Small intestine (tissue), 7 donors: ENCODE results near the gene VARS2. TPM values are rescaled to one million over a fixed set of nuclear protein-coding genes. Genes with fewer than 3 reads are reported as not detected.

Experiments
- DNase-seq, 2 donors: peaks; one replicate each; pipeline versions ENCODE4 v3.0.0 to v3.0.0-alpha.2; 2013
- FAIRE-seq: peaks from 2 replicates; lab custom pipeline; 2012; peaks lifted over from hg19 to GRCh38; lab: Jason Lieb, UNC
- H3K27ac ChIP-seq, 3 donors: one replicate each; pipeline ENCODE4 v1.5.1; 2013; ENCODE audit warnings: low read length in 2 of 3, mild to moderate bottlenecking in 2 of 3, control low read depth in 1 of 3, inconsistent platforms in 1 of 3, low read depth in 1 of 3, moderate library complexity in 1 of 3
- H3K27me3 ChIP-seq, 3 donors: one replicate each; pipeline ENCODE4 v1.6.1; 2013; ENCODE audit warnings: low read length in 3 of 3, inconsistent platforms in 1 of 3; ENCODE audit not compliant: control insufficient read depth in 3 of 3, insufficient read depth in 3 of 3
- H3K36me3 ChIP-seq, 3 donors: one replicate each; pipeline ENCODE4 v1.6.1; 2013; ENCODE audit warnings: low read length in 3 of 3, inconsistent platforms in 1 of 3, low read depth in 1 of 3, mild to moderate bottlenecking in 1 of 3, moderate library complexity in 1 of 3; ENCODE audit not compliant: control insufficient read depth in 3 of 3, insufficient read depth in 2 of 3
- H3K4me1 ChIP-seq, 3 donors: one replicate each; pipeline ENCODE4 v1.6.1; 2013; ENCODE audit warnings: low read length in 2 of 3, inconsistent platforms in 1 of 3, low read depth in 1 of 3, mild to moderate bottlenecking in 1 of 3, moderate library complexity in 1 of 3; ENCODE audit not compliant: control insufficient read depth in 3 of 3, insufficient read depth in 2 of 3
- H3K4me3 ChIP-seq, 3 donors: one replicate each; pipeline ENCODE4 v1.5.1; 2013; ENCODE audit warnings: low read length in 3 of 3, control low read depth in 1 of 3, inconsistent platforms in 1 of 3, low read depth in 1 of 3, mild to moderate bottlenecking in 1 of 3, moderate library complexity in 1 of 3
- H3K9me3 ChIP-seq, 2 donors: one replicate each; pipeline ENCODE4 v1.6.1; 2013; ENCODE audit warnings: low read depth in 1 of 2, low read length in 1 of 2; ENCODE audit not compliant: control insufficient read depth in 2 of 2, insufficient read depth in 1 of 2
- WGBS, 3 donors: extraction: QIAGEN DNeasy Blood & Tissue Kit; methylation state at CpG; one replicate each; pipeline ENCODE4 v1.1.7; 2013; 5-methylcytosine and 5-hydroxymethylcytosine counted together
- polyA plus RNA-seq, 4 donors: library from polyadenylated mRNA; stranded (reverse) in 3 of 4; unstranded in 1 of 4; fragments of 200-250 nt in 3 of 4; fragments of 120-200 nt in 1 of 4; gene quantifications; one replicate each; pipeline versions ENCODE4 v1.2.1 to v1.2.3, GENCODE V29; 2013
- donor health status: healthy with polysubstance abuse.
- donor health status: control.
- donor health status: control.
- donor health status: Bipolar disorder and iron deficiency.
- donor health status: healthy.

Gene VARS2
- polyA plus RNA-seq, 4 donors: 25.4 to 54.9 (median 41.9) TPM

- no peak for FAIRE-seq
- Histone ChIP-seq H3K27ac (no peak overlapping the region), H3K4me3 (no peak overlapping the region)
Measured at GRCh38 chr6:30942338-30943060, 28.5 kb downstream of the VARS2 start.

DNA sequence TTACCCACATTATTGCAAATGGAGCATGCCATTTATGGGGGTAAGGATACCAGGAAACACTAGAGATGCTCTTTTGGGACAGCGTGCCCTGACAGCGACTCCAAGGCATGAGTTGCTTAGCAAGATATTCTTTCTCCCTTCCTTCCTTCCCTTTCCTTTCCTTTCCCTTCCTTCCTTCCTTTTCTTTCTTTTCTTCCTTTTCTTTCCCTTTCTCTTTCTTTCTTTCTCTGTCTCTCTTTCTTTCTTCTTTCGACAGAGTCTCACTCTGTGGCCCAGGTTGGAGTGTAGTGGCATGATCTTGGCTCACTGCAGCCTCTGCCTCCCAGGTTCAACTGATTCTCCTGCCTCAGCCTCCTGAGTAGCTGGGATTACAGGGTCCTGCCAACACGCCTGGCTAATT is 30.0 kb downstream of the VARS2 start:
- DNase-seq: no peak
- no peak overlapping the region for H3K4me3 ChIP-seq
- no peak for FAIRE-seq
- H3K4me1 ChIP-seq: peaks cover 0 to 23% (median 6%) of the 10 kb centered on the region in 3 donors
- H3K36me3 ChIP-seq: no peaks in the 10 kb centered on the region
- no peaks in the 10 kb centered on the region for H3K9me3 ChIP-seq
- peaks cover 0 to 9% (median 5%) of the 10 kb centered on the region in 3 donors for H3K27me3 ChIP-seq
- 87 to 93% (median 88%) methylated on average over 4 of the region's 4 CpGs for WGBS, 3 donors
- no peak overlapping the region for H3K27ac ChIP-seq

More at GRCh38 chr6:30942338-30943060, 28.5 kb downstream of the VARS2 start:
- Histone ChIP-seq H3K9me3 (no peaks in the 10 kb centered on the region), H3K27me3 (peaks cover 0 to 9% (median 5%) of the 10 kb centered on the region in 3 donors), H3K4me1 (peaks cover 0 to 17% (median 6%) of the 10 kb centered on the region in 3 donors), H3K36me3 (no peaks in the 10 kb centered on the region)
- DNase-seq: peak; percentile 86 to 88
- 7 to 15% (median 13%) methylated on average over 15 of the region's 15 CpGs for WGBS, 3 donors

DNA sequence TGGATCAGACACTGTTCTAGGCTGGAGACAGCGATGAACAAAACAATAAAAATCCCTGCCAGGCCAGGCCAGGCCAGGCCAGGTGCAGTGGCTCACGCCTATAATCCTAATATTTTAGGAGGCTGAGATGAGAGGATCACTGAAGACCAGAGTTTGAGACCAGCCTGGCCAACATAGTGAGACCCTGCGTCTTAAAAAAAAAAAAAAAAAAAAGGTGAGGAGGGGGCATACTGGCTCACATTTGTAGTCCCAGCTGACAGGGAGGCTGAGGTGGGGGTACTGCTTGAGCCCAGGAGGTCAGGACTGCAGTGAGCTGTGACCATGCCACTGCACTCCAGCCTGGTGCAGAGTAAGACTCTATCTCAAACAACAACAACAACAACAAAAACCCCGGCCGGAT is 31.2 kb downstream of the VARS2 start:
- DNase-seq: no peak
- Histone ChIP-seq H3K9me3 (no peaks in the 10 kb centered on the region), H3K4me3 (no peak overlapping the region), H3K36me3 (no peaks in the 10 kb centered on the region), H3K27ac (no peak overlapping the region), H3K4me1 (peaks cover 0 to 22% (median 6%) of the 10 kb centered on the region in 3 donors), H3K27me3 (peaks cover 0 to 9% (median 5%) of the 10 kb centered on the region in 3 donors)
- WGBS, 3 donors: 86 to 93% (median 91%) methylated on average over 5 of the region's 5 CpGs
- FAIRE-seq: no peak

DNA sequence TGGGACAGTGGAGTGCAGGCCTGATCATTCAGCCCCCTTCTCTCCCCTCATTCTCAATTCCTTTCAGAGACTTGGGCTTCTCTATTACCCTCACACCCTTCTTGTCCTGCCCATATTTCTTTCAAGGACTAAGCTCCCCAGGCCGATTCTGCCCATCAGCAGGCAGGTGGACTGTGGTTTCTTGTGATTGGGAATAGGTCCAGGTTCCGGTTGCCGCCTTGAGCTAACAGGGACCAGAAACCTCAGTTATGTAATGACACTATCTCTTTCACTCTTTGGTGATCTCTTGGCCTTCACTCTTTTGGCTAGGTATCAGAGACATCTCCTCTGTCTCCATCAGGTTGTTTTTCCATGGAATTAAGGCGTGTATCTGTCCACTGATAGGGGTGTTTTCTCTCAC is 33.2 kb downstream of the VARS2 start:
- Histone ChIP-seq H3K27me3 (peaks cover 0 to 26% (median 4%) of the 10 kb centered on the region in 3 donors), H3K36me3 (no peaks in the 10 kb centered on the region), H3K4me3 (no peak overlapping the region), H3K27ac (no peak overlapping the region), H3K9me3 (peaks cover 0 to 5% of the 10 kb centered on the region in 2 donors), H3K4me1 (peaks cover 0 to 15% (median 0%) of the 10 kb centered on the region in 3 donors)
- FAIRE-seq (no peak), DNase-seq (no peak)
- WGBS, 3 donors: 32 to 76% (median 50%) methylated on average over 4 of the region's 4 CpGs

GRCh38 chr6:30948811-30949210 is 34.8 kb downstream of the VARS2 start:
- H3K4me1 ChIP-seq: peaks cover 0 to 8% (median 0%) of the 10 kb centered on the region in 3 donors
- no peaks in the 10 kb centered on the region for H3K36me3 ChIP-seq
- no peak overlapping the region for H3K27ac ChIP-seq
- peaks cover 0 to 5% of the 10 kb centered on the region in 2 donors for H3K9me3 ChIP-seq
- WGBS, 3 donors: 46 to 76% (median 58%) methylated on average over 6 of the region's 6 CpGs
- no peak overlapping the region for H3K4me3 ChIP-seq
- no peak for FAIRE-seq
- H3K27me3 ChIP-seq: peaks cover 0 to 24% (median 9%) of the 10 kb centered on the region in 3 donors
- DNase-seq: peak; percentile 34 to 59

DNA sequence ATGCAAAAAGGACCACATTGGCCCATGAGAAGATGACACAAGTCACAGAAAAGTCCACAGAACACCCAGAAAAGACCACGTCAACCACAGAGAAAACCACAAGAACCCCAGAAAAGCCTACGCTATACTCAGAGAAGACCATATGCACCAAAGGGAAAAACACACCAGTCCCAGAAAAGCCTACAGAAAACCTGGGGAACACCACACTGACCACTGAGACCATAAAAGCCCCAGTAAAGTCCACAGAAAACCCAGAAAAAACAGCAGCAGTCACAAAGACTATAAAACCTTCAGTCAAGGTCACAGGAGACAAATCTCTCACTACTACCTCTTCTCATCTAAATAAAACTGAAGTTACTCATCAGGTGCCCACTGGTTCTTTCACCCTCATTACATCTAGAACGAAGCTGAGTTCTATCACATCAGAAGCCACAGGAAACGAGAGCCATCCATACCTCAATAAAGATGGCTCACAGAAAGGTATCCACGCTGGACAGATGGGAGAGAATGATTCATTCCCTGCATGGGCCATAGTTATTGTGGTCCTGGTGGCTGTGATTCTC is 38.0 kb downstream of the VARS2 start:
- Histone ChIP-seq H3K4me1 (peaks cover 0 to 20% (median 3%) of the 10 kb centered on the region in 3 donors), H3K27ac (no peak overlapping the region), H3K27me3 (peaks cover 0 to 40% (median 6%) of the 10 kb centered on the region in 3 donors), H3K36me3 (no peaks in the 10 kb centered on the region), H3K4me3 (no peak overlapping the region), H3K9me3 (peaks cover 0 to 5% of the 10 kb centered on the region in 2 donors)
- DNase-seq (no peak), FAIRE-seq (no peak)
- 75 to 90% (median 76%) methylated on average over 5 of the region's 5 CpGs for WGBS, 3 donors

GRCh38 chr6:30954631-30955366 is 40.8 kb downstream of the VARS2 start:
- Histone ChIP-seq H3K9me3 (peaks cover 0 to 5% of the 10 kb centered on the region in 2 donors), H3K4me3 (peak overlapping the region in 2 of 3 donors; percentile 29 to 50), H3K27ac (peak overlapping the region in 1 of 3 donors; percentile 12), H3K4me1 (peaks cover 0 to 12% (median 3%) of the 10 kb centered on the region in 3 donors), H3K27me3 (peaks cover 0 to 42% (median 6%) of the 10 kb centered on the region in 3 donors), H3K36me3 (no peaks in the 10 kb centered on the region)
- peak in 1 of 2 donors; percentile 12 for DNase-seq
- WGBS, 3 donors: 23 to 52% (median 39%) methylated on average over 9 of the region's 9 CpGs
- no peak for FAIRE-seq
